Measurements from ENCODE around the gene EHHADH. TPM values are rescaled to one million over a fixed set of nuclear protein-coding genes. Genes with fewer than 3 reads are reported as not detected.

EHHADH gene
- total and polyA plus RNA-seq, 9 of the 15 experiments (the other 6 are each of a cell fraction or from before 2014, with no cell fraction given): 3.6 to 6.4 (median 5.4) TPM

GRCh38 chr3:185162634-185163033 lies 91.2 kb downstream of the EHHADH start:
- no peaks in the 10 kb centered on the region for H3K4me1 ChIP-seq (replicated peaks in 1 of 2; ENCODE audit: control insufficient read depth in 2 of 2, insufficient read depth in 2 of 2, low read length in 2 of 2)
- no peak overlapping the region for H3K4me3 ChIP-seq
- 14% methylated on average over 8 of the region's 8 CpGs for WGBS (ENCODE audit: insufficient coverage, low coverage, missing lambda C conversion rate)
- BruUV-seq (replicated peaks): no TSS peak
- no peaks in the 10 kb centered on the region for H3K36me3 ChIP-seq (ENCODE audit: control insufficient read depth, insufficient read depth, low read length)
- H3K27me3 ChIP-seq (ENCODE audit: control insufficient read depth in 2 of 2, insufficient read depth in 2 of 2, low read length in 2 of 2): peaks cover 13 to 39% of the 10 kb centered on the region in 2 experiments
- H3K27ac ChIP-seq (ENCODE audit: extremely low read depth, low read depth, low read length): no peak overlapping the region
- DNase-seq (ENCODE audit: extremely low read depth in 1 of 4, low spot score in 3 of 4) (no peak), FAIRE-seq (no peak), ATAC-seq (peak; percentile 28; the same call in 2 of the 3 replicates)
- intact Hi-C loops (cut with micrococcal nuclease): no loop called here
- H3K9me1 ChIP-seq (ENCODE audit: control insufficient read depth, insufficient read depth, low read length): no peaks in the 10 kb centered on the region
- H2AFZ ChIP-seq (ENCODE audit: low read depth, low read length): peak overlapping the region; percentile 67; the same call in 1 of the 2 replicates
- ChIA-PET CTCF (ENCODE audit: low intra/inter-chr PET ratio) (no interaction called here), POLR2A (interaction anchor here (0.6 to 2.8 kb wide), 3 partner anchors 9 to 171 kb away, joined by 3 to 11 read pairs (median 6); no protein-coding TSS in a partner anchor)
- H3K9me3 ChIP-seq (replicated peaks; ENCODE audit: control insufficient read depth, insufficient read depth, low read depth, low read length): no peaks in the 10 kb centered on the region
- H3K9ac ChIP-seq (ENCODE audit: insufficient read depth in 1 of 2, low read depth in 2 of 2, low read length in 2 of 2): no peak overlapping the region
- no peaks in the 10 kb centered on the region for H3K79me2 ChIP-seq (ENCODE audit: control insufficient read depth, insufficient read depth, low read length)
- 0 out of 2 replicates have a peak overlapping the region, but pooled peaks have one; percentile 12 for H3K4me2 ChIP-seq (ENCODE audit: insufficient read depth, low read length)
- TF ChIP-seq HDAC1 (IDR thresholded peaks at IDR 0.05) (no peak), CEBPB (tag; IDR thresholded peaks at IDR 0.05) (peak; percentile 77), YY1 (IDR thresholded peaks at IDR 0.05; ENCODE audit: borderline replicate concordance in 1 of 3, control insufficient read depth in 1 of 3, extremely low read depth in 1 of 3, insufficient read depth in 3 of 3, insufficient read length in 1 of 3, insufficient replicate concordance in 2 of 3, low read depth in 1 of 3, low read length in 2 of 3) (peak in 1 of 3 experiments; percentile 32), CBFA2T2 (conservative IDR thresholded peaks at IDR 0.05) (no peak), RBFOX2 (IDR thresholded peaks at IDR 0.05; ENCODE audit: low read depth, low read length) (no peak), MYC (IDR thresholded peaks at IDR 0.05; ENCODE audit: low read depth, low read length) (0 out of 2 replicates have a peak, but pooled peaks have one; percentile 20), MYC (CRISPR knock-in tag; IDR thresholded peaks at IDR 0.05; ENCODE audit: borderline replicate concordance, low read depth) (no peak), ATF3 (IDR thresholded peaks at IDR 0.05) (peak; percentile 77), ATF3 (CRISPR knock-in tag; conservative IDR thresholded peaks at IDR 0.05) (no peak), HNRNPK (IDR thresholded peaks at IDR 0.05; ENCODE audit: low read depth, low read length, poor library complexity, severe bottlenecking) (no peak), PHF8 (IDR thresholded peaks at IDR 0.05; ENCODE audit: borderline replicate concordance, low read length) (no peak), GTF2A2 (tag; IDR thresholded peaks at IDR 0.05) (no peak), ZSCAN29 (IDR thresholded peaks at IDR 0.05) (no peak), HMG20B (CRISPR knock-in tag; IDR thresholded peaks at IDR 0.05) (no peak), POLR3G (IDR thresholded peaks at IDR 0.05; ENCODE audit: extremely low read depth, insufficient read length, insufficient replicate concordance) (no peak), ZNF253 (CRISPR knock-in tag; conservative IDR thresholded peaks at IDR 0.05) (no peak), POLR2H (tag; IDR thresholded peaks at IDR 0.05; ENCODE audit: low read depth) (no peak), CEBPG (CRISPR knock-in tag; IDR thresholded peaks at IDR 0.05) (0 out of 2 replicates have a peak, but pooled peaks have one; percentile 42), CEBPG (tag; conservative IDR thresholded peaks at IDR 0.05 in 1 of 2, IDR thresholded peaks at IDR 0.05 in 1 of 2) (peak; percentile 48 to 80; a peak in 3 of 4 replicates)
- in situ Hi-C loops (cut with MboI): no loop called here
- H4K20me1 ChIP-seq (replicated peaks; ENCODE audit: control insufficient read depth, insufficient read depth, low read length): no peaks in the 10 kb centered on the region

Data from K562 (cell line).